HCT116 (cell line): ENCODE results near the gene RANBP17. TPM values are rescaled to one million over a fixed set of nuclear protein-coding genes. Genes with fewer than 3 reads are reported as not detected.

ENCODE experiments used
- ATAC-seq: fragments of 200-7000 bp; cut with Tn5 transposase; 2 replicates; pipeline ENCODE4 v1.9.1; 2020; ENCODE audit warnings: mild to moderate bottlenecking, moderate library complexity
- BruUV-seq: library from RNA; stranded (reverse); fragments of 400-500 nt; replicated peaks from 2 replicates; lab custom pipeline; 2021; lab: Mats Ljungman, UMichigan
- CTCF ChIA-PET: fragments of 300-600 bp; sonication (Branson Sonifier 250); formaldehyde crosslinking; loops from one replicate; lab custom pipeline; 2021; ENCODE audit warnings: antibody characterized with exemption; lab: Charles Lee
- POLR2A ChIA-PET: fragments of 300-600, 350-600 bp; sonication (Branson Sonifier 250); formaldehyde crosslinking; loops from one replicate; lab custom pipeline; 2021; ENCODE audit warnings: antibody characterized with exemption; lab: Charles Lee
- RAD21 ChIA-PET, 2 experiments: fragments of 300-600 bp; sonication (Branson Sonifier 250); formaldehyde crosslinking; loops; one replicate each; lab custom pipeline; 2023; ENCODE audit warnings: low total read pairs in 2 of 2; ENCODE audit not compliant: uncharacterized antibody in 2 of 2, unreplicated experiment in 2 of 2, low non-redundant PET in 1 of 2; lab: Charles Lee
- DNase-seq: peaks from one replicate; pipeline ENCODE4 v3.0.0-alpha.2; 2010; ENCODE audit warnings: low read depth, low spot score
- H2AFZ ChIP-seq: fragments of 200-600 bp; shearing (Covaris generic), sonication (generic); 2 replicates; pipeline ENCODE4 v1.6.1; 2017; ENCODE audit warnings: low read depth, mixed run types, mixed read lengths, antibody characterized with exemption, low read length; ENCODE audit not compliant: poor library complexity, severe bottlenecking
- H3K27ac ChIP-seq: 2 replicates; pipeline ENCODE4 v1.5.1; 2012; ENCODE audit warnings: low read depth, low read length
- H3K27me3 ChIP-seq: fragments of 200-600 bp; sonication (generic); 2 replicates; pipeline ENCODE4 v1.6.1; 2016; ENCODE audit warnings: mixed run types, low read length, mixed read lengths; ENCODE audit not compliant: insufficient read depth
- H3K36me3 ChIP-seq, 2 experiments: fragments of 200-500 bp in 1 of 2; fragments of 200-600 bp in 1 of 2; sonication (Bioruptor generic) in 1 of 2; sonication (generic) in 1 of 2; 2 replicates each; pipeline versions ENCODE4 v1.5.1 to v1.6.1; 2014 to 2016; ENCODE audit warnings: low read length in 2 of 2, inconsistent platforms in 1 of 2, mixed read lengths in 1 of 2, mixed run types in 1 of 2; ENCODE audit not compliant: insufficient read depth in 2 of 2, control insufficient read depth in 1 of 2
- H3K4me1 ChIP-seq, 2 experiments: fragments of 200-600 bp in 1 of 2; sonication (generic) in 1 of 2; 2 replicates each; pipeline versions ENCODE4 v1.5.1 to v1.6.1; 2012 to 2017; ENCODE audit warnings: low read length in 2 of 2, inconsistent platforms in 1 of 2, mild to moderate bottlenecking in 1 of 2, mixed read lengths in 1 of 2, mixed run types in 1 of 2, moderate library complexity in 1 of 2; ENCODE audit not compliant: insufficient read depth in 2 of 2, control insufficient read depth in 1 of 2
- H3K4me2 ChIP-seq: fragments of 200-600 bp; sonication (generic); 2 replicates; pipeline ENCODE4 v1.6.1; 2017; ENCODE audit warnings: mixed run types, low read length, mixed read lengths
- H3K4me3 ChIP-seq, 2 experiments: fragments of 200-600 bp in 1 of 2; sonication (generic) in 1 of 2; replicated peaks in 1 of 2; 2 replicates each; pipeline ENCODE4 v1.5.1; 2011 to 2016; ENCODE audit warnings: low read length in 2 of 2, control low read depth in 1 of 2, low read depth in 1 of 2, mild to moderate bottlenecking in 1 of 2, mixed read lengths in 1 of 2, mixed run types in 1 of 2
- H3K79me2 ChIP-seq: fragments of 200-600 bp; sonication (generic); 2 replicates; pipeline ENCODE4 v1.6.1; 2017; ENCODE audit warnings: mild to moderate bottlenecking, mixed run types, low read length, moderate library complexity, mixed read lengths; ENCODE audit not compliant: insufficient read depth
- H3K9ac ChIP-seq: fragments of 200-600 bp; sonication (generic); 2 replicates; pipeline ENCODE4 v1.6.1; 2016; ENCODE audit warnings: low read length, mixed read lengths
- H3K9me2 ChIP-seq: fragments of 200-600 bp; sonication (generic), shearing (Covaris generic); 2 replicates; pipeline ENCODE4 v1.6.1; 2017; ENCODE audit warnings: mixed run types, mild to moderate bottlenecking, moderate library complexity; ENCODE audit not compliant: insufficient read depth
- H3K9me3 ChIP-seq, 2 experiments: fragments of 200-500 bp in 1 of 2; fragments of 200-600 bp in 1 of 2; sonication (Bioruptor generic) in 1 of 2; sonication (generic) in 1 of 2; 2 replicates each; pipeline ENCODE4 v1.6.1; 2014 to 2017; ENCODE audit warnings: low read length in 2 of 2, mixed read lengths in 2 of 2, inconsistent platforms in 1 of 2, low read depth in 1 of 2, mild to moderate bottlenecking in 1 of 2, mixed run types in 1 of 2, moderate library complexity in 1 of 2; ENCODE audit not compliant: control insufficient read depth in 1 of 2, insufficient read depth in 1 of 2
- H4K20me1 ChIP-seq: fragments of 200-600 bp; sonication (generic), shearing (Covaris generic); 2 replicates; pipeline ENCODE4 v1.6.1; 2017; ENCODE audit warnings: mixed run types, mild to moderate bottlenecking, moderate library complexity; ENCODE audit not compliant: insufficient read depth
- ATF3 ChIP-seq: IDR thresholded peaks from 2 replicates; pipeline ENCODE4 v1.6.1; 2012
- CBX3 ChIP-seq: IDR thresholded peaks from 2 replicates; pipeline ENCODE4 v1.6.1; 2012; ENCODE audit warnings: low read depth
- CEBPB ChIP-seq: IDR thresholded peaks from 2 replicates; pipeline ENCODE4 v1.6.1; 2012; ENCODE audit warnings: low read depth
- EGR1 ChIP-seq: IDR thresholded peaks from 2 replicates; pipeline ENCODE4 v1.6.1; 2012; ENCODE audit warnings: low read depth
- ELF1 ChIP-seq: IDR thresholded peaks from 2 replicates; pipeline ENCODE4 v1.6.1; 2012; ENCODE audit warnings: low read depth, borderline replicate concordance
- EZH2 ChIP-seq: fragments of 200-600 bp; sonication (generic); IDR thresholded peaks from 2 replicates; pipeline ENCODE4 v1.6.1; 2017; ENCODE audit warnings: antibody characterized with exemption, mixed run types
- EZH2phosphoT487 ChIP-seq: fragments of 200-600 bp; IDR thresholded peaks from 2 replicates; pipeline ENCODE4 v1.6.1; 2018; ENCODE audit warnings: antibody characterized with exemption, borderline replicate concordance
- FOSL1 ChIP-seq: IDR thresholded peaks from 2 replicates; pipeline ENCODE4 v1.6.1; 2012; ENCODE audit warnings: low read depth
- JUND ChIP-seq: IDR thresholded peaks from 2 replicates; pipeline ENCODE4 v1.6.1; 2012
- MAX ChIP-seq: IDR thresholded peaks from 2 replicates; pipeline ENCODE4 v1.6.1; 2012
- POLR2AphosphoS5 ChIP-seq: IDR thresholded peaks from 2 replicates; pipeline ENCODE4 v1.6.1; 2011; ENCODE audit warnings: mild to moderate bottlenecking, low read depth, low read length, moderate library complexity
- RAD21 ChIP-seq: IDR thresholded peaks from 2 replicates; pipeline ENCODE4 v1.6.1; 2012; ENCODE audit warnings: low read depth, mild to moderate bottlenecking
- SIN3A ChIP-seq: IDR thresholded peaks from 2 replicates; pipeline ENCODE4 v1.6.1; 2012; ENCODE audit warnings: low read depth
- SP1 ChIP-seq: IDR thresholded peaks from 2 replicates; pipeline ENCODE4 v1.6.1; 2012; ENCODE audit warnings: low read depth
- SRF ChIP-seq: IDR thresholded peaks from 2 replicates; pipeline ENCODE4 v1.6.1; 2012; ENCODE audit warnings: low read depth
- YY1 ChIP-seq: IDR thresholded peaks from 2 replicates; pipeline ENCODE4 v1.6.1; 2011; ENCODE audit warnings: low read length, low read depth, moderate library complexity, mild to moderate bottlenecking; ENCODE audit not compliant: insufficient replicate concordance; ENCODE audit errors: extremely low read depth
- ZBTB33 ChIP-seq: IDR thresholded peaks from 2 replicates; pipeline ENCODE4 v1.6.1; 2011; ENCODE audit warnings: mild to moderate bottlenecking, low read length, moderate library complexity; ENCODE audit not compliant: insufficient replicate concordance; ENCODE audit errors: extremely low read depth
- ZFX ChIP-seq: fragments of 450-650 bp; IDR thresholded peaks from 2 replicates; pipeline ENCODE4 v1.6.1; 2017
- intact Hi-C: fragments of 100-400 bp; cut with micrococcal nuclease; formaldehyde crosslinking; loops from 2 replicates; pipeline ENCODE4 v1.10.0; 2022
- total RNA-seq: library from RNA; stranded (reverse); gene quantifications from one replicate; pipeline ENCODE4 v1.2.1, GENCODE V29; 2021; ENCODE audit not compliant: unreplicated experiment

The RANBP17 gene
- total RNA-seq, 1 experiment from 2014 or later: 18.2 TPM

GRCh38 chr5:171074747-171075146 is 212.9 kb downstream of the RANBP17 start (continued):
- TF ChIP-seq FOSL1 (no peak), ZFX (no peak), ELF1 (no peak)

GRCh38 chr5:171080186-171080938 is 218.5 kb downstream of the RANBP17 start:
- ChIA-PET RAD21 (no interaction called here), POLR2A (no interaction called here)
- Histone ChIP-seq H3K27ac (no peak overlapping the region), H3K9ac (no peak overlapping the region), H4K20me1 (no peaks in the 10 kb centered on the region), H3K4me1 (no peaks in the 10 kb centered on the region), H2AFZ (no peak overlapping the region), H3K4me2 (no peak overlapping the region), H3K79me2 (no peaks in the 10 kb centered on the region), H3K9me2 (no peaks in the 10 kb centered on the region), H3K9me3 (no peaks in the 10 kb centered on the region; a peak in 1 of 4 replicates), H3K4me3 (no peak overlapping the region), H3K36me3 (no peaks in the 10 kb centered on the region), H3K27me3 (no peaks in the 10 kb centered on the region)
- no TSS peak for BruUV-seq
- intact Hi-C loops: no loop called here
- ATAC-seq: no peak
- TF ChIP-seq POLR2AphosphoS5 (no peak), ZFX (no peak), SIN3A (no peak), SP1 (no peak)
- TF ChIP-seq, all 23 proteins: peak for 0
- CTCF ChIA-PET: no interaction called here
- DNase-seq: no peak

GRCh38 chr5:171081319-171081718 is 219.5 kb downstream of the RANBP17 start:
- no peak for ATAC-seq
- intact Hi-C loops: no loop called here
- Histone ChIP-seq H3K4me3 (no peak overlapping the region), H3K4me1 (no peaks in the 10 kb centered on the region), H3K27me3 (no peaks in the 10 kb centered on the region), H3K9me2 (no peaks in the 10 kb centered on the region), H3K27ac (no peak overlapping the region), H3K36me3 (no peaks in the 10 kb centered on the region), H3K9me3 (no peaks in the 10 kb centered on the region; a peak in 1 of 4 replicates), H4K20me1 (no peaks in the 10 kb centered on the region), H3K79me2 (no peaks in the 10 kb centered on the region), H3K9ac (no peak overlapping the region), H2AFZ (no peak overlapping the region), H3K4me2 (no peak overlapping the region)
- no peak for DNase-seq
- no TSS peak for BruUV-seq
- TF ChIP-seq JUND (no peak), ELF1 (no peak), SP1 (no peak), ATF3 (no peak), CEBPB (no peak), SIN3A (no peak), ZBTB33 (no peak), EGR1 (no peak), MAX (no peak), EZH2phosphoT487 (no peak), EZH2 (no peak), YY1 (no peak), RAD21 (no peak), SRF (no peak), CBX3 (no peak)
- ChIA-PET CTCF (no interaction called here), RAD21 (no interaction called here), POLR2A (no interaction called here)
